Calu3 (cell line): ENCODE results near the gene FREY1. TPM values are rescaled to one million over a fixed set of nuclear protein-coding genes. Genes with fewer than 3 reads are reported as not detected.

Experiments
- BruUV-seq: library from RNA; stranded (reverse); fragments of 400-500 nt; replicated peaks from 2 replicates; lab custom pipeline; 2021; lab: Mats Ljungman, UMichigan
- CTCF ChIA-PET: fragments of 300-600 bp; sonication (Branson Sonifier 250); formaldehyde crosslinking; loops from one replicate; lab custom pipeline; 2022; ENCODE audit warnings: antibody characterized with exemption; lab: Charles Lee
- DNase-seq: peaks from one replicate; pipeline ENCODE4 v3.0.0; 2022
- H3K27ac Mint-ChIP-seq: one replicate; pipeline ENCODE4 v1.8.0; 2022; ENCODE audit warnings: mixed read lengths; ENCODE audit not compliant: unreplicated experiment
- H3K27me3 Mint-ChIP-seq: one replicate; pipeline ENCODE4 v1.8.0; 2022; ENCODE audit warnings: mixed read lengths; ENCODE audit not compliant: unreplicated experiment
- H3K36me3 Mint-ChIP-seq: one replicate; pipeline ENCODE4 v1.8.0; 2022; ENCODE audit warnings: mild to moderate bottlenecking, moderate library complexity, mixed read lengths; ENCODE audit not compliant: insufficient read depth, unreplicated experiment
- H3K4me1 Mint-ChIP-seq: one replicate; pipeline ENCODE4 v1.8.0; 2022; ENCODE audit warnings: mild to moderate bottlenecking, low read depth, mixed read lengths; ENCODE audit not compliant: unreplicated experiment
- H3K4me3 Mint-ChIP-seq: one replicate; pipeline ENCODE4 v1.8.0; 2022; ENCODE audit warnings: mild to moderate bottlenecking, low read depth, moderate library complexity, mixed read lengths; ENCODE audit not compliant: unreplicated experiment
- H3K9me3 Mint-ChIP-seq: one replicate; pipeline ENCODE4 v1.8.0; 2022; ENCODE audit warnings: low read depth, mixed read lengths; ENCODE audit not compliant: unreplicated experiment
- intact Hi-C: fragments of 100-400 bp; cut with micrococcal nuclease; formaldehyde crosslinking; loops from one replicate; pipeline ENCODE4 v1.10.0; 2022; ENCODE audit not compliant: unreplicated experiment
- total RNA-seq: library from RNA; stranded (reverse); gene quantifications from 2 replicates; pipeline ENCODE4 v1.2.3, GENCODE V29; 2022
- TF ChIP-seq, protein P1 (sequence below): fragments of 200-600 bp; IDR thresholded peaks from one replicate; pipeline ENCODE4 v1.8.0; 2022; ENCODE audit warnings: antibody characterized with exemption; ENCODE audit not compliant: unreplicated experiment

Gene FREY1
- total RNA-seq, 1 experiment from 2014 or later: 0.99 TPM

DNA sequence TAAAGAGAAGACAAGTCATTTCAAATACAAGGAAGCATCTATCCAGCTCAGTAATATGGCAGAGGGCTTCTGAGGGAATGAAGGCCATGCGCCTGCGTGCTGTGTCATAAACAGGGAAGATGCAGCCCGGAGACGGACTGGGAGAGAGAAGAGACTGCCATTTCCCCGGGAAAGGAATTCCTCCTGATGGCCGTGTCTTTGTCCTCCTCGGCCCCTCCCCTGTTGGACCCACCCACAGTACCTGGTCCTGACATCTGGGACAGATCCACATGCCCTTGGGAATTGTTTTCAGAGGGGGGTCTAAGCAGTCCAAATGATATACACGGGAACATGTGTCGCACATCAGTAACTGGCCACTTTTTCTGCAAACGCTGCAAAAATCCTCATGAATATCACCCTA, 30.8 kb upstream of the FREY1 start:
- CTCF ChIA-PET: no interaction called here
- no peak for DNase-seq
- no TSS peak for BruUV-seq
- TF ChIP-seq, protein P1, sequence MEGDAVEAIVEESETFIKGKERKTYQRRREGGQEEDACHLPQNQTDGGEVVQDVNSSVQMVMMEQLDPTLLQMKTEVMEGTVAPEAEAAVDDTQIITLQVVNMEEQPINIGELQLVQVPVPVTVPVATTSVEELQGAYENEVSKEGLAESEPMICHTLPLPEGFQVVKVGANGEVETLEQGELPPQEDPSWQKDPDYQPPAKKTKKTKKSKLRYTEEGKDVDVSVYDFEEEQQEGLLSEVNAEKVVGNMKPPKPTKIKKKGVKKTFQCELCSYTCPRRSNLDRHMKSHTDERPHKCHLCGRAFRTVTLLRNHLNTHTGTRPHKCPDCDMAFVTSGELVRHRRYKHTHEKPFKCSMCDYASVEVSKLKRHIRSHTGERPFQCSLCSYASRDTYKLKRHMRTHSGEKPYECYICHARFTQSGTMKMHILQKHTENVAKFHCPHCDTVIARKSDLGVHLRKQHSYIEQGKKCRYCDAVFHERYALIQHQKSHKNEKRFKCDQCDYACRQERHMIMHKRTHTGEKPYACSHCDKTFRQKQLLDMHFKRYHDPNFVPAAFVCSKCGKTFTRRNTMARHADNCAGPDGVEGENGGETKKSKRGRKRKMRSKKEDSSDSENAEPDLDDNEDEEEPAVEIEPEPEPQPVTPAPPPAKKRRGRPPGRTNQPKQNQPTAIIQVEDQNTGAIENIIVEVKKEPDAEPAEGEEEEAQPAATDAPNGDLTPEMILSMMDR: no peak
- Mint-ChIP-seq H3K27me3 (no peaks in the 10 kb centered on the region), H3K27ac (no peak overlapping the region), H3K4me3 (no peak overlapping the region), H3K4me1 (no peaks in the 10 kb centered on the region), H3K36me3 (peaks cover 4% of the 10 kb centered on the region), H3K9me3 (no peaks in the 10 kb centered on the region)
- intact Hi-C loops: no loop called here

DNA sequence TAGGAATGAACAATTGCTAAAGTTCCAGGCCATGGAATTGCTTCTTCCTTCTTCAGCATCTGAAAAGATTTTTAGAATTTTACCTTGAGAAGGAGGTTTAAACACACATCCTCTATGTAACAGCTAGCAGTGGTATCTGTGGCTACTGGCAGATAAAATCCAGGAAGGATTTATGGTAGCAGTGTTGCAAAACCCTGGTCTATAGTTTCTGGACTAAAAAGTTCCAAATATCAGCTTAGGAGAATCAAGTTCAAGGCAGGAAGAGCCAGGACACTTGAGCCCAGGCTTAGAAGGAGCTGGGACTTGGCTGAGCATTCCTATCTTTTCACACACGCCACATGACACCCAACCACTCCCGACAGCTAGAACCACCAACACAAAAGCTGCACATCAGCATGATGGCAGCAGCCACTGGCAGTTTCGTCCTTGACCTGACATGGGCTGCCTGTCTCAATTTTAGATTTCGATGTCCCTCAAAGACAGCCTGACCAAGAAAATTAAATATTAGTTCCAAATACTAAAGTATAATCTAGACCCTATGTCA, 29.5 kb upstream of the FREY1 start:
- H3K4me1 Mint-ChIP-seq: no peaks in the 10 kb centered on the region
- no TSS peak for BruUV-seq
- no peak overlapping the region for H3K4me3 Mint-ChIP-seq
- intact Hi-C loops: no loop called here
- H3K27me3 Mint-ChIP-seq: no peaks in the 10 kb centered on the region
- no peak for DNase-seq
- CTCF ChIA-PET: no interaction called here
- H3K27ac Mint-ChIP-seq: no peak overlapping the region
- TF ChIP-seq, protein P1: no peak
- no peaks in the 10 kb centered on the region for H3K9me3 Mint-ChIP-seq
- peaks cover 6% of the 10 kb centered on the region for H3K36me3 Mint-ChIP-seq

DNA sequence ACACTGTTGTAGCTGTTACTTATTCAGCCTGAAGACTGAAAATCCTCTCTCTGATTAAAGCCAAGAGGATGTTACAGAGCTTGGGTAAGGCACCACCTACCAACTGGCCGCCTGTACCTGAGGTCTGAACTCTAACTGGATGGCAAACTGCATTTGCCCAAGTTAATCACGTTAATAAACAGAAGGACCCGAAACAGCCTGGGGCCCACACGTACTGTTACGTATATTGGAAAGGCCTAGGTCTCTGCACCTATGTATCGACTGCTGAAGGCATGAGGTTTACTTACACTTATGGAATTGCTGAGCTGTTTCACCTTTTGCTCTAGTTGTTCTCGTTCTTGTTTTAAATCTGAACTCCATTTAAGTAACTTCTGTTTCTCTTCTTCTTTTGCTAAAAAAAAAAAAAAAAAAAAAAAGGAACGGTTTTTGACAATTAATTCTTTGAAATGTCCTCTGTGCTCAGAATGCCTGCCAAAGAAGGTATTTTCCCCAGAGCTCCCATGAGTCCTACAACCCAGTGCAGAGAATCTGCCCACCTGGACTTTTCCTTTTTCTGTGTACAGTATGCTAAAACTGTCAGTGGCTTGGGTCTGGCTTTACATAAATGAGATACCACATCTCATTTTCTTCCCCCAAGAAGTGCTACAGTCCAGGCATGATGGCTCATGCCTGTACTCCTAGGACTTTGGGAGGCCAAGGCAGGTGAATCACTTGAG, 28.4 kb upstream of the FREY1 start:
- TF ChIP-seq, protein P1: no peak
- BruUV-seq: no TSS peak
- intact Hi-C loops: no loop called here
- CTCF ChIA-PET: no interaction called here
- Mint-ChIP-seq H3K36me3 (peaks cover 6% of the 10 kb centered on the region), H3K4me1 (peaks cover under 1% of the 10 kb centered on the region), H3K27me3 (no peaks in the 10 kb centered on the region), H3K4me3 (no peak overlapping the region), H3K9me3 (no peaks in the 10 kb centered on the region), H3K27ac (no peak overlapping the region)
- DNase-seq: no peak

DNA sequence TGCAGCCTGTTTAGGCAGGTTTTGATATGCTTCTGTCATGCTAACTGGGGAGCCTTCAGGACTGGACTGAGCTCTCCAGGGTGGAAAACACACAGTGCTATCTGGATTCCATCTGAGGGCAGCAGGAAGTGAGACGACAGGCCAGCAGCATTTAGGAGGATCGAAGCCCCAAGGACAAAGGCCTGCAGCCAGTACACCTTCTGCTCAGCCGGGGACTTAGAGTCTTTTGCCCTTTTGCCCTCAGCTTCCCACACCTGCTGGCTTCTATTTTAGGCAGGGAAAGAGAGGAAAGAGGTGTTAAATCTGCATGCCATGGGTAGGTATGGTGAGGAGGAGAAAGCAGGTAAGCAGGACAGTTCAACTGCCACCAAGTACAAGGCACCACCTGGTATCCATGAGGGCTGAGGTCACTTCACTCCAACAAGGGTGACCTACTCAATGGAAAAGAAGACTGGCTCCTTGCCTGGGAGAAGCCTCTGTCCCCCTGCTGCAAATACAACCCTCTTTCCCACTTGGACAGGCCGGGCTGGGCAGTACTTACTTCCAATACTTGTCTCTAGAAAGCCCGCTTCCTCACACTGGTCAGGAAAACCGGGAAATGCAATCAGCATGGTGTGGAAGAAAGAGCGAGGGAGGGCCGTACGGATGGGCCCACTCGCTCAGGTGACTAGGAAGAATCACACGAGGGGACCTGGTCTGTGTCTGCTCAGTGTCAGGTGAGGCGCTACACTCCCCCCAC, 27.7 kb upstream of the FREY1 start:
- H3K9me3 Mint-ChIP-seq: no peaks in the 10 kb centered on the region

More for the DNA sequence above, 27.7 kb upstream of the FREY1 start:
- CTCF ChIA-PET: no interaction called here
- no TSS peak for BruUV-seq
- Mint-ChIP-seq H3K4me1 (peaks cover 8% of the 10 kb centered on the region), H3K4me3 (no peak overlapping the region), H3K27me3 (no peaks in the 10 kb centered on the region), H3K36me3 (peaks cover 14% of the 10 kb centered on the region), H3K27ac (no peak overlapping the region)
- TF ChIP-seq, protein P1: no peak
- no peak for DNase-seq
- intact Hi-C loops: no loop called here
